GM18909 (cell line): ENCODE data around the gene SOST.
A peak's percentile ranks its signal among the peaks of the same experiment; 100 is the strongest.
"Not testable (repeated sequence)": the region's sequence is repeated elsewhere in the genome, so short reads cannot be mapped to it uniquely, and the experiment has no call there.

Experiments
- ATAC-seq: cut with Tn5 transposase; IDR thresholded peaks from one replicate; pipeline ENCODE4 v1.9.1; 2021; ENCODE audit warnings: mild to moderate bottlenecking; ENCODE audit not compliant: unreplicated experiment, poor library complexity

The SOST gene

DNA sequence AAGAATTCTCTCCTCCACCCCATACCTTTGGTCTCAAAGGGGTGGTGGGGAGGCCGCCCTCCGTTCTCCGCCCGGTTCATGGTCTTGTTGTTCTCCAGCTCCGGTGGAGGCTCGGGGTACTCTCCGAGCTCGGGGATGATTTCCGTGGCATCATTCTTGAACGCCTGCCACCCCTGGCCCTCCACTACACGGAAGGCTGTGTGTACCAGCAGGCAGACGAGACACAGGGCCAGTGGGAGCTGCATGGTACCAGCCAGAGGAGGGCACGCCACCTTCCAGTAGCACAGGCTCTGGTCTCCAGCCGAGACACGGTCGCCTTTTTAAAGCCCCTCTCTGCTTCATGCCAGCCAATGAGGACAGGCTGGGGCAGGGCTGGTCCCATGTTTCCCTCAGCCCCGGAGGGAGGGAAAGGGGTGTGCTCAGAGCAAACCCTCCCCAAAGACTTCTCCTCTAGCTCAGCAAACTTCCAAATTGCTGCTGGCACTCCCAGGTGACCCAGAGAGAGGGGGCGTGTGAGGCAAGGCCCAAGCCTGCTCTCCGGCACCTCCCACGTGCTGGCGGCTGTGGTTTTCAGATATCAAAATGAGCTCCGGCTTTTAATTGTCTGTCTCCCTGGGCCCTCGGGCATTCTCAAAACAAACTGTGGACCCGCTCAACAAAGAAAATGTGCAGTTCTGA is at the start of gene SOST:
SOST (minus strand) TSS at position 295 of the 678 bp plus-strand sequence; CDS start at position 245, 50 bp downstream.
- no peak for ATAC-seq

- ATAC-seq = no peak
These were observed 49.5 kb upstream of the SOST start for GRCh38 chr17:43808076-43808475.

DNA sequence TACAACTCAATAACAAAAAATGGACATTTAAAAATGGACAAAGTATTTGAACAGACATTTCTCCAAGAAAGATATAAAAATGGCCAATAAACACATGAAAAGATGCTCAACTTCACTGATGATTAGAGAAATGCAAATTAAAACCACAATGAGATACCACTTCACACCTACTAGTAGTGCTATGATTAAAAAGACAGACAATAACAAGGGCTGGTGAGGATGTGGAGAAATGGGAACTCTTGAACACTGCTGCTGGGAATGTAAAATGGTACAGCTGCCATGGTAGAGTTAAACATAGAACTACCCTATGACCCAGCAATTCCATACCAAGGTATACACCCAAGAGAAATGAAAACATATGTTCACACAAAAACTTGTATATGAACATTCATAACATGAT is 46.5 kb upstream of the SOST start:
- no peak for ATAC-seq

- ATAC-seq = no peak
These were observed 45.2 kb upstream of the SOST start for GRCh38 chr17:43803758-43804157.

- ATAC-seq = no peak
These were observed 43.3 kb upstream of the SOST start for GRCh38 chr17:43801844-43802243.

GRCh38 chr17:43800736-43801135 is 42.1 kb upstream of the SOST start:
- no peak for ATAC-seq

GRCh38 chr17:43799047-43799446 is 40.5 kb upstream of the SOST start:
- no peak for ATAC-seq

DNA sequence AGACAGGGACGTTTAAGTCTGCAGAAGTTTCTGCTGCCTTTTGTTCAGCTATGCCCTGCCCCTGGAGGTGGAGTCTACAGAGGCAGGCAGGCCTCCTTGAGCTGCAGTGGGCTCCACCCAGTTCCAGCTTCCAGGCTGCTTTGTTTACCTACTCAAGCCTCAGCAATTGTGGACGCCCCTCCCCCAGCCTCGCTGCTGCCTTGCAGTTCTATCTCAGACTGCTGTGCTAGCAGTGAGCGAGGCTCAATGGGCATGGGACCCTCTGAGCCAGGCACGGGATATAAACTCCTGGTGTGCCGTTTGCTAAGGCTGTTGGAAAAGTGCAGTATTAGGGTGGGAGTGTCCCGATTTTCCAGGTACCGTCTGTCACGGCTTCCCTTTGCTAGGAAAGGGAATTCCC is 39.4 kb upstream of the SOST start:
- not testable (repeated sequence) for ATAC-seq

DNA sequence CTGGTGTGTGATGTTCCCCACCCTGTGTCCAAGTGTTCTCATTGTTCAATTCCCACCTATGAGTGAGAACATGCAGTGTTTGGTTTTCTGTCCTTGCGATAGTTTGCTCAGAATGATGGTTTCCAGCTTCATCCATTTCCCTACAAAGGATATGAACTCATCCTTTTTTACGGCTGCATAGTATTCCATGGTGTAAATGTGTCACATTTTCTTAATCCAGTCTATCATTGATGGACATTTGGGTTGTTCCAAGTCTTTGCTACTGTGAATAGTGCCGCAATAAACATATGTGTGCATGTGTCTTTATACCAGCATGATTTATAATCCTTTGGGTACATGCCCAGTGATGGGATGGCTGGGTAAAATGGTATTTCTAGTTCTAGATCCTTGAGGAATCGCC is 34.1 kb upstream of the SOST start:
- ATAC-seq = not testable (repeated sequence)

GRCh38 chr17:43791589-43791988 is 33.0 kb upstream of the SOST start:
- ATAC-seq = no peak

- ATAC-seq = no peak
These were observed 31.8 kb upstream of the SOST start for GRCh38 chr17:43790311-43790940.

DNA sequence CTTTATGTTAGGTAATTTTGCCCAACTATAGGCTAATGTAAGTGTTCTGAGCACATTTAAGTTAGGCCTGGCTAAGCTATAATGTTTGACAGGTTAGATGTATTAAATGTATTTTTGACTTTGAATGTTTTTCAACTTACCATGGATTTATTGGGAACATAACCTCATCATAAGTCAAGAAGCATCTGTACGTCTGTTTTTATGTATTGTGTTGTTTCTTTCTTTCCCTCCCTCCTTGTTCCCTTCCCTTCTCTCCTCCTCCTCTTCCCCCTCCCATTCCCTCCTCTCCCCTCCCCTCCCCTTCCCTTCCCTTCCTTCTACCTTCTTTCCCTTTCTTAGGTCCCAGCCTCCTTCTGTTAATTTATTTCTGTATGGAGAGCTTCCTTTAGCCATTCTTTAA is 30.9 kb upstream of the SOST start:
- no peak for ATAC-seq

DNA sequence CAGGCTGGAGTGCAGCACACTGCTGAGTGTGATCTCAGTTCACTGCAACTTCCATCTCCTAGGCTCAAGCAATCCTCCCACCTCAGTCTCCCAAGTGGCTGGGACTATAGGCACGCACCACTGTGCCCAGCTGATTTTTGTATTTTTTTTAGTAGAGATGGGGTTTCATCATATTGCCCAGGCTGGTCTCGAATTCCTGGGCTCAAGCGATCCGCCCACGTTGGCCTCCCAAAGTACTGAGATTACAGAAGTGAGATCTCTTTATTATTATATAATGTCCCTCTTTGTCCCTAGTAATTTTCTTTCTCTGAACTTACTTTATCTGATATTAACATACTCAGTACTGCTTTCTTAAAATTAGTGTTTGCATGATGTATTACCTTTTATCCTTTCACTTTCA is 29.9 kb upstream of the SOST start:
- no peak for ATAC-seq

DNA sequence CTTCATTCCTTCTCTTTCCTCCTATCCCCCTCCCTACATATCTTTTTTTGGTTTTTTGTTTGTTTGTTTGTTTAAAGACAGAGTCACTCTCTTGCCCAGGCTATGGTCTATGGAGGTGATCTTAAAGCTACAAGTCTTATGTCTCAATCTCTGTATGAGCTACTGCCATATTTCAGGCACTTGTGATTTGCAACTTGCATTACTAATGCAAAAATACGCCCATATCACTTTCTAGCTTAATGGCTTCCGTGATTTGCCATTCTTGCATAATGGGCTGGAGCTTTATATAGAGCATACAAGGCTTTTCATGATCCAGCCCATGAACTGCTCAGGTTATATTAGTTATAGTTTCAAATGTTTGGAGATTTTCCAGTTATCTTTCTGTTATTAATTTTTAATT is 29.1 kb upstream of the SOST start:
- no peak for ATAC-seq

GRCh38 chr17:43784628-43785101 is 26.1 kb upstream of the SOST start:
- ATAC-seq = no peak

DNA sequence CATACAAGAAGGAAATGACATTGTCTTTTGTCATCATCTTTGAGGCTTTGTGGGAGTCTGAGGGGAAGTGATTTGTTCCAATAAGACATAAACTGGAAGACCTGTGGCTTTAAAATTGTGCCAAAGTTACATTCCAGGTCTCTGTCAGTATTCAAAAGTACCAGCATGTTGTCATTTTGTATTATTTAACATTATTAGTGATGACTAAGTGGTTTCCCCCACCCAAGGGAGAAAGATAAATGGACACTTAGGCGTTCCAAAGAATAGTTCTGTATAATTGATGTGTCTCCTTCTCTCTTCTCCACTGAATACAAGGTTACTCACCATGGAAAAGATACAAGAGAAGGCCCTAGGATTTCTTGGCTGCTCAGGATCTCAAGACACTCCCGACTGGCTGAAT is 25.5 kb upstream of the SOST start:
- no peak for ATAC-seq

DNA sequence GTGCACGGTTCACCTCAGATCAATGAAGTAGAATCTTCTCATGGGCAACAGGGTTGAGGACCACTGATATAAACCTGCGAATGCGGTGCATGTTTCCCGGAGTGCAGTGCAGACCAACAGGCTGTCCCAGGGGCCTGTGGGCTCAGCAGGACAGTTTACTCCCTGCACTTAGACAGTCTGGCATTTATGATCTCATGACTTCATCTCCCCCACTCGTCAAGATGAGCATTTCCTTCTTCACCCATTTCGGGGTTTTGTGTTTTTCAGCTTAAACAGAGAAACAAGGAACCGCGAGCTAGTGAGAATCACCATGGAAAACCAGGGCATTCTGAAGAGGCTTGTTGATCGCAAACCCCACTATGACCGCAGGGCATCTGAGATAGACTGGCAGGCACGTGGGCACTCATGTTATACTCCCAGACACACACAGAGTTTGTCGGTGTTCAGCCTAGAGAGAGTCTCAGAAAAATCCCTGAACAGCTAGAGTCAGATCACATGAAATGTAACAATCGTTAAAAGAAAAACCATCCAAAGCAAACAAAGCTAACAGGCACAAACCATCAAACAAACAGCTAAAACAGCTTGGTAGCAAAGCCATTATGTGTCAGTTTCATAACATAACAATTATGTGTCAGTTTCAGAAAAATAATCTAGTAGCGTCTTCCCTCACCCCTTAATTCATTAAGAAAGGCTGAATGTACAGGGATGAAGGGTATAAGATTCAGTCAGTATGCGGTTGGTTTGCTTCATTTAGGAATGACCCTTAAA is 24.5 kb upstream of the SOST start:
- no peak for ATAC-seq

DNA sequence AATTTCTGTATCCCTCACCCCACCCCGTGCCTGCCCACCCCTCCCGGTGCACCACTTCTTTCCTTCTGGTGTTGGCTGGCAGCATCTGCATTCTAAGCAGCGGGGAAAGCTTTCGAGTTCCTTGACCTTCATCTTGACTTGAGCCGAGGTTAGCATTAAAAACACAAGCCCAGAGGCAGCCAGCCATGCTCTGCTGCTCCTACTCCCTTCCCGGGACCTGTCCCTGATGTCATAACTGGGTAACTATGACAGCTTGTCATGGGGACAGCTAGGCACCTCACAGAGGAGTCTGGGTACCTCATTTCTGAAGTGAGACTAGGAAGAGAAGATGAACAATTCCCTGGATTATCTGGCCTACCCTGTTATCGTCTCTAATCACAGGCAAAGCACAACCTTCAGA is 21.5 kb upstream of the SOST start, which contains the start of gene CFAP97D1:
CFAP97D1 (plus strand) TSS at position 301 of the 400 bp plus-strand sequence; CDS start at position 329, 28 bp downstream.
- ATAC-seq = no peak

DNA sequence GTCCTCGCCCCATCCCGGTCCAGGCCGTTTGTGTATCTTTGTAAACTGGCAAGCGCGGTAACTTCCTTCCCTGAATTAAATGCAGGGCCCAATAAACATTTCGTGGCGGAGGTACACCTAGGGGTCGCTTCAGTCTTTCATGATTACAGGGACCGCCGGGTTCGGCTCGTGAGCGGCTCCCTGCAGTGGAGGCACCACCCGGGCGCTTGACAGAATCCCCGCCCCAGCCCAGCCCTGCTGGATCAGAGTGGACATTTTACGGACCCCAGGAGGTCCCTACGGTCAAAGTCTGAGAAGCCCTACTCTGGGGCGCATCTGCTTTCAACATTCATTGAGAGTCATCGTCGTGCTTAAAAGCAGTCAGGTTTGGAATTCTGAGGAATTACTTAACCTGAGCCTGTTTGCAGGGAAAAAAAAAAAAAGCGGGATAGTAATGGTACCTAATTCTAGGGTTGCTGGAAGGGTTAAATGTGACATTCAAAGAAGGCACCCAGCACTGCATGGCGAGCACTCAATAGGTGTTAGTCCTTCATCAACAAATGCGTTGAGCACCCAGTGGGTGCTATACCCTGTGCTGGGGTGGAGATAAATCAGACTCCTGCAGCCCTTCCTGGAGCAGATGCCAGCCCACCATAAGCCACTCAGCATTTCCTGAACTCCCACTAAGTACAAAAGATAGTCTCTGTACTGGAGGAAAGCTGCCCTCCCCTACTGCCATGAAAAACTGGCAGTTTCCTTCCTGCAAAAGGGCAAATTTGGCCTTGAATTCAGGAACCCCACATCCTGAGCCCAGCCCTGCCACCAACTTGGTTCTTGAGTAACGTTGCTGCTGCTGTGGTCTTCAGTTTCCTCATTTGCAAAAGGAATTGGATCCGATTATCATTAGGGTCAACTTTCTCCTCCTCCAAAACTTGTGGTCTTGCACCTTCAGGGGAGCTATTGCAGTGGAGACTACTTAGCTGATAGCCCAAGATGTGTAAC is 20.8 kb upstream of the SOST start:
- peak; percentile 26 for ATAC-seq
